Erythroblast (primary cell): ENCODE results near the gene ARMC6.
"Not testable (repeated sequence)": the region's sequence is repeated elsewhere in the genome, so short reads cannot be mapped to it uniquely, and the experiment has no call there.

ENCODE experiments used
- GATA1 ChIP-seq: IDR thresholded peaks from 2 replicates; pipeline ENCODE4 v1.6.1; 2011; ENCODE audit warnings: low read depth, mild to moderate bottlenecking, control low read depth, low read length, moderate library complexity
- POLR2A ChIP-seq: IDR thresholded peaks from 2 replicates; pipeline ENCODE4 v1.6.1; 2011; ENCODE audit warnings: mild to moderate bottlenecking, low read length

- TF ChIP-seq POLR2A, GATA1: not testable (repeated sequence)
Observed at GRCh38 chr19:19023376-19023775, 10.0 kb upstream of the ARMC6 start.
